Mucosa of descending colon (tissue), 3 donors: ENCODE measurements around the gene ARID1B. TPM values are rescaled to one million over a fixed set of nuclear protein-coding genes. Genes with fewer than 3 reads are reported as not detected.

Source experiments
- ATAC-seq: fragments of 200-7000 bp; cut with Tn5 transposase; one replicate; pipeline ENCODE4 v1.9.1; 2020; ENCODE audit warnings: mild to moderate bottlenecking, moderate library complexity
- DNase-seq, 3 donors: peaks; one replicate each; pipeline ENCODE4 v3.0.0-alpha.2; 2020
- H3K36me3 ChIP-seq: fragments of 200-600 bp; one replicate; pipeline ENCODE4 v1.8.0; 2021; ENCODE audit warnings: low read depth, mild to moderate bottlenecking
- H3K4me1 ChIP-seq: fragments of 200-600 bp; one replicate; pipeline ENCODE4 v1.8.0; 2021; ENCODE audit warnings: low read depth, mild to moderate bottlenecking
- H3K4me3 ChIP-seq: fragments of 200-600 bp; one replicate; pipeline ENCODE4 v1.8.0; 2021; ENCODE audit warnings: mild to moderate bottlenecking
- H3K9me3 ChIP-seq: fragments of 200-600 bp; one replicate; pipeline ENCODE4 v1.8.0; 2021; ENCODE audit warnings: mild to moderate bottlenecking
- CTCF ChIP-seq: fragments of 200-600 bp; IDR thresholded peaks from one replicate; pipeline ENCODE4 v1.8.0; 2022; ENCODE audit warnings: antibody characterized with exemption, mild to moderate bottlenecking
- intact Hi-C, 2 donors: fragments of 100-400 bp; cut with DNase I in 1 of 2; cut with micrococcal nuclease in 1 of 2; formaldehyde crosslinking; loops; one replicate each; pipeline versions ENCODE4 v1.11.0 to v1.11.1; 2022; cut with DNase I, micrococcal nuclease
- total RNA-seq, 3 donors: library from RNA; stranded (reverse); fragmentation: NEBNext Ultra II Directional in 2 of 3; extraction: Animal tissue kit (Norgen Biotek cat#: 25700) in 2 of 3; gene quantifications; one replicate each; pipeline versions ENCODE4 v1.2.1 to v1.2.4, GENCODE V29; 2021 to 2023
- donor health status: DM: no; HTN: no; CAD: no; lungs with moderate emphysema.
- donor health status: DM: no; HTN: no; CAD: no.
- donor health status: DM: no; HTN: yes; CAD: no.

Gene ARID1B
- total RNA-seq, 3 donors from 2014 or later: 71.8 to 102 (median 101) TPM

GRCh38 chr6:157091243-157091642 lies 314.1 kb downstream of the ARID1B start:
- Histone ChIP-seq H3K9me3 (no peaks in the 10 kb centered on the region), H3K4me1 (no peaks in the 10 kb centered on the region), H3K36me3 (no peaks in the 10 kb centered on the region), H3K4me3 (no peak overlapping the region)
- ATAC-seq: no peak
- no peak for TF ChIP-seq CTCF
- intact Hi-C loops: no loop called here
- no peak for DNase-seq

DNA sequence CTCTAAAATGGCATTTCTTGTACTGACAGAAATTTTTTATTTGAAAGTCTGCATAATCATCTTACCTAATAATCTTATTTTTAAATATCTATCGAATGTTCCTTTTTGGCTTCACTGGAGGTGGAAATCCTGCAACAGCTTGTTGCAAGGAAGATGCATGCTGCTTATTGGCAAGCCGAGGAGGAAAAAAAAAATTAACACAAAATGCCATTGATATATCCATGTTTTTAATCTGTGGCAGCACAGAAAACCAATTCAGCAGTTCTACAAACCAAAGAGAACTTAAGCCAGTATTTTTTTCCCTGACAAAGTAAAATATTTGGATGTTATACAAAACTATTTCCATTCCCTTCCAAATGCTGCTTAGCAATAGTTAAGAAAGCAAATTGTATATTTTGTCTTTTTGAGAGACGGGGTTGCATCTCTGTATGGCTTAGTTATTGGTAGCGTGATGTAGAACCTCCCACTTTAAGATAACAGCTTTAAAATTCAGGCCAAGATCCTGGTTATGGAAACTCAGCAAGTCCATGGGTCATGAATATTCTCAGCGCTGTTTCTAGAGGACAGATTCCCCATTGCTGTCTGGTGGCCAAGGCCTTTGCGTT lies 314.8 kb downstream of the ARID1B start:
- no peaks in the 10 kb centered on the region for H3K36me3 ChIP-seq
- H3K9me3 ChIP-seq: no peaks in the 10 kb centered on the region
- intact Hi-C loops: no loop called here
- no peaks in the 10 kb centered on the region for H3K4me1 ChIP-seq
- TF ChIP-seq CTCF: no peak
- H3K4me3 ChIP-seq: no peak overlapping the region
- ATAC-seq (no peak), DNase-seq (no peak)

GRCh38 chr6:157092736-157093135 lies 315.6 kb downstream of the ARID1B start:
- intact Hi-C loops: no loop called here
- H3K36me3 ChIP-seq: no peaks in the 10 kb centered on the region
- no peak for DNase-seq
- no peaks in the 10 kb centered on the region for H3K4me1 ChIP-seq
- no peak for ATAC-seq
- no peak for TF ChIP-seq CTCF
- H3K4me3 ChIP-seq: no peak overlapping the region
- H3K9me3 ChIP-seq: no peaks in the 10 kb centered on the region

- intact Hi-C loops: no loop called here
- Histone ChIP-seq H3K36me3 (no peaks in the 10 kb centered on the region), H3K4me1 (no peaks in the 10 kb centered on the region), H3K9me3 (no peaks in the 10 kb centered on the region), H3K4me3 (no peak overlapping the region)
- TF ChIP-seq CTCF: no peak
- no peak for ATAC-seq
- DNase-seq: no peak
These were observed 316.4 kb downstream of the ARID1B start for GRCh38 chr6:157093536-157093935.

DNA sequence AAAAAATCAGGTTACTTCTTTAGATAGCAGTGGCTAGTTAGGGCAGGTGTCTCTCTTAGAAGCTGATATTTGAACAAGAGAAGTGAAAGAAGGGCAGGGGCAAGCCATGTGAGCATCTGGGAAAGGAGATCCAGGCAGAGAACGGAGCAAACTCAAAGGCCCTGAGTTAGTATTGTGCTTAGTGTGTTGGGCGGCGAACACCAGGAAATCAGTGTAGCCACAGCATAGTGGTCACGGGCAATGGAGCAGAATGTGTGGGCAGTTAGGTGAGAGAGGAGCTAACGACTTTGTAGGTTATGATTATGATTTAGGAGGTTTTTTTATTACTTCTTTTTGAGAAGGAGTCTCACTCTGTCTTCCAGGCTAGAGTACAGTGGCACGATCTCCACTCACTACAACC lies 316.9 kb downstream of the ARID1B start:
- Histone ChIP-seq H3K9me3 (no peaks in the 10 kb centered on the region), H3K4me3 (no peak overlapping the region), H3K36me3 (no peaks in the 10 kb centered on the region), H3K4me1 (no peaks in the 10 kb centered on the region)
- no peak for TF ChIP-seq CTCF
- intact Hi-C loops: no loop called here
- no peak for DNase-seq
- ATAC-seq: no peak

- TF ChIP-seq CTCF: no peak
- DNase-seq: no peak
- no peak for ATAC-seq
- Histone ChIP-seq H3K36me3 (no peaks in the 10 kb centered on the region), H3K4me3 (no peak overlapping the region), H3K9me3 (no peaks in the 10 kb centered on the region), H3K4me1 (no peaks in the 10 kb centered on the region)
- intact Hi-C loops: no loop called here
These were observed 317.9 kb downstream of the ARID1B start for GRCh38 chr6:157095084-157095483.
